HCT116 (cell line): ENCODE results near the gene BEND3.

Experiments
- EZH2phosphoT487 ChIP-seq: fragments of 200-600 bp; IDR thresholded peaks from 2 replicates; pipeline ENCODE4 v1.6.1; 2018; ENCODE audit warnings: antibody characterized with exemption, borderline replicate concordance
- JUND ChIP-seq: IDR thresholded peaks from 2 replicates; pipeline ENCODE4 v1.6.1; 2012
- POLR2A ChIP-seq: IDR thresholded peaks from 2 replicates; pipeline ENCODE4 v1.7.0; 2011; ENCODE audit warnings: borderline replicate concordance; ENCODE audit not compliant: insufficient read depth, insufficient read length; ENCODE audit errors: extremely low read depth
- RAD21 ChIP-seq: IDR thresholded peaks from 2 replicates; pipeline ENCODE4 v1.6.1; 2012; ENCODE audit warnings: low read depth, mild to moderate bottlenecking
- SIN3A ChIP-seq: IDR thresholded peaks from 2 replicates; pipeline ENCODE4 v1.6.1; 2012; ENCODE audit warnings: low read depth
- YY1 ChIP-seq: IDR thresholded peaks from 2 replicates; pipeline ENCODE4 v1.6.1; 2011; ENCODE audit warnings: low read length, low read depth, moderate library complexity, mild to moderate bottlenecking; ENCODE audit not compliant: insufficient replicate concordance; ENCODE audit errors: extremely low read depth
- ZNF274 ChIP-seq: fragments of 200-500 bp; sonication (Bioruptor generic); IDR thresholded peaks from 2 replicates; pipeline ENCODE4 v1.6.1; 2014; ENCODE audit warnings: mild to moderate bottlenecking, low read depth, low read length, inconsistent platforms
- TF ChIP-seq, protein P1 (sequence below), 3 experiments: fragments of 200-600 bp in 1 of 3; sonication (generic) in 1 of 3; IDR thresholded peaks in 2 of 3; conservative IDR thresholded peaks in 1 of 3; 2 replicates each; pipeline ENCODE4 v1.5.1; 2012 to 2017; ENCODE audit warnings: low read depth in 2 of 3, low read length in 2 of 3, antibody characterized with exemption in 1 of 3, borderline replicate concordance in 1 of 3, control low read depth in 1 of 3, mild to moderate bottlenecking in 1 of 3, mixed read lengths in 1 of 3, mixed run types in 1 of 3, moderate library complexity in 1 of 3; ENCODE audit not compliant: insufficient read depth in 1 of 3
- TF ChIP-seq, protein P2 (sequence below): IDR thresholded peaks from 2 replicates; pipeline ENCODE4 v1.6.1; 2011; ENCODE audit warnings: mild to moderate bottlenecking, low read length, moderate library complexity; ENCODE audit not compliant: insufficient replicate concordance; ENCODE audit errors: extremely low read depth

DNA sequence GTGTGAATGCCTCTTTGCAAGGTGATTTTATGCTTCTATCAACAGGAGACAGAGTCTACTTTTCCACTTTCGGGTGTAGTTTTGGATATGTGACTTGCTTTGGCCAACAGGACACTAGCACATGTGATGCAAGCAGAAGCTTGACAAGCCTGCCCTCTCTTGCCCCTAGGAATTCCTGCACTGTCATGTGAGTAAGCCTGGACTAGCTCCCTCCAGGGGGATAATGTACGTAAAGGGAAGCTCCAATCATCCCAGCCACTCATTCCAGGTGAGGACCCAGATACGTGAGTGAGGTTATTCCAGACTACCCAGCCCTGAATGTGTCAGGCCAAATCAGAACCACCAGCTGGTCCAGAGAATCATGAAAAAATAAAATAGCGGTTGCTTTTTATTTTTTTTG, 33.3 kb downstream of the BEND3 start:
- TF ChIP-seq, protein P1, sequence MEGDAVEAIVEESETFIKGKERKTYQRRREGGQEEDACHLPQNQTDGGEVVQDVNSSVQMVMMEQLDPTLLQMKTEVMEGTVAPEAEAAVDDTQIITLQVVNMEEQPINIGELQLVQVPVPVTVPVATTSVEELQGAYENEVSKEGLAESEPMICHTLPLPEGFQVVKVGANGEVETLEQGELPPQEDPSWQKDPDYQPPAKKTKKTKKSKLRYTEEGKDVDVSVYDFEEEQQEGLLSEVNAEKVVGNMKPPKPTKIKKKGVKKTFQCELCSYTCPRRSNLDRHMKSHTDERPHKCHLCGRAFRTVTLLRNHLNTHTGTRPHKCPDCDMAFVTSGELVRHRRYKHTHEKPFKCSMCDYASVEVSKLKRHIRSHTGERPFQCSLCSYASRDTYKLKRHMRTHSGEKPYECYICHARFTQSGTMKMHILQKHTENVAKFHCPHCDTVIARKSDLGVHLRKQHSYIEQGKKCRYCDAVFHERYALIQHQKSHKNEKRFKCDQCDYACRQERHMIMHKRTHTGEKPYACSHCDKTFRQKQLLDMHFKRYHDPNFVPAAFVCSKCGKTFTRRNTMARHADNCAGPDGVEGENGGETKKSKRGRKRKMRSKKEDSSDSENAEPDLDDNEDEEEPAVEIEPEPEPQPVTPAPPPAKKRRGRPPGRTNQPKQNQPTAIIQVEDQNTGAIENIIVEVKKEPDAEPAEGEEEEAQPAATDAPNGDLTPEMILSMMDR (IDR thresholded peaks at IDR 0.05 in 2 of 3, conservative IDR thresholded peaks at IDR 0.05 in 1 of 3; ENCODE audit: borderline replicate concordance in 1 of 3, insufficient read depth in 1 of 3, low read depth in 2 of 3, low read length in 2 of 3), result no peak
- TF ChIP-seq EZH2phosphoT487 (no peak), RAD21 (no peak), ZNF274 (no peak), POLR2A (no peak), YY1 (no peak), JUND (no peak), SIN3A (no peak)
- TF ChIP-seq, protein P2, sequence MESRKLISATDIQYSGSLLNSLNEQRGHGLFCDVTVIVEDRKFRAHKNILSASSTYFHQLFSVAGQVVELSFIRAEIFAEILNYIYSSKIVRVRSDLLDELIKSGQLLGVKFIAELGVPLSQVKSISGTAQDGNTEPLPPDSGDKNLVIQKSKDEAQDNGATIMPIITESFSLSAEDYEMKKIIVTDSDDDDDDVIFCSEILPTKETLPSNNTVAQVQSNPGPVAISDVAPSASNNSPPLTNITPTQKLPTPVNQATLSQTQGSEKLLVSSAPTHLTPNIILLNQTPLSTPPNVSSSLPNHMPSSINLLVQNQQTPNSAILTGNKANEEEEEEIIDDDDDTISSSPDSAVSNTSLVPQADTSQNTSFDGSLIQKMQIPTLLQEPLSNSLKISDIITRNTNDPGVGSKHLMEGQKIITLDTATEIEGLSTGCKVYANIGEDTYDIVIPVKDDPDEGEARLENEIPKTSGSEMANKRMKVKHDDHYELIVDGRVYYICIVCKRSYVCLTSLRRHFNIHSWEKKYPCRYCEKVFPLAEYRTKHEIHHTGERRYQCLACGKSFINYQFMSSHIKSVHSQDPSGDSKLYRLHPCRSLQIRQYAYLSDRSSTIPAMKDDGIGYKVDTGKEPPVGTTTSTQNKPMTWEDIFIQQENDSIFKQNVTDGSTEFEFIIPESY, result no peak
